Keratinocyte (primary cell): ENCODE measurements around the gene ARPC1A.
"Not testable (repeated sequence)": the region's sequence is repeated elsewhere in the genome, so short reads cannot be mapped to it uniquely, and the experiment has no call there.

Experiments used
- EZH2 ChIP-seq: IDR thresholded peaks from one replicate; pipeline ENCODE4 v1.6.1; 2012; ENCODE audit warnings: inconsistent platforms, mild to moderate bottlenecking, low read length, moderate library complexity
- TF ChIP-seq, protein P1 (sequence below), 3 experiments: IDR thresholded peaks in 1 of 3; conservative IDR thresholded peaks in 1 of 3; optimal IDR thresholded peaks in 1 of 3; 2 replicates in 2 of 3; 3 replicates in 1 of 3; pipeline versions ENCODE3 to v1.5.1; 2011; ENCODE audit warnings: low read length in 3 of 3, mild to moderate bottlenecking in 3 of 3, moderate library complexity in 2 of 3, control low read depth in 1 of 3, inconsistent platforms in 1 of 3; ENCODE audit not compliant: insufficient read depth in 2 of 3; ENCODE audit errors: extremely low read depth in 1 of 3

- TF ChIP-seq, protein P1, sequence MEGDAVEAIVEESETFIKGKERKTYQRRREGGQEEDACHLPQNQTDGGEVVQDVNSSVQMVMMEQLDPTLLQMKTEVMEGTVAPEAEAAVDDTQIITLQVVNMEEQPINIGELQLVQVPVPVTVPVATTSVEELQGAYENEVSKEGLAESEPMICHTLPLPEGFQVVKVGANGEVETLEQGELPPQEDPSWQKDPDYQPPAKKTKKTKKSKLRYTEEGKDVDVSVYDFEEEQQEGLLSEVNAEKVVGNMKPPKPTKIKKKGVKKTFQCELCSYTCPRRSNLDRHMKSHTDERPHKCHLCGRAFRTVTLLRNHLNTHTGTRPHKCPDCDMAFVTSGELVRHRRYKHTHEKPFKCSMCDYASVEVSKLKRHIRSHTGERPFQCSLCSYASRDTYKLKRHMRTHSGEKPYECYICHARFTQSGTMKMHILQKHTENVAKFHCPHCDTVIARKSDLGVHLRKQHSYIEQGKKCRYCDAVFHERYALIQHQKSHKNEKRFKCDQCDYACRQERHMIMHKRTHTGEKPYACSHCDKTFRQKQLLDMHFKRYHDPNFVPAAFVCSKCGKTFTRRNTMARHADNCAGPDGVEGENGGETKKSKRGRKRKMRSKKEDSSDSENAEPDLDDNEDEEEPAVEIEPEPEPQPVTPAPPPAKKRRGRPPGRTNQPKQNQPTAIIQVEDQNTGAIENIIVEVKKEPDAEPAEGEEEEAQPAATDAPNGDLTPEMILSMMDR (optimal IDR thresholded peaks at IDR 0.05 in 1 of 3, IDR thresholded peaks at IDR 0.05 in 1 of 3, conservative IDR thresholded peaks at IDR 0.05 in 1 of 3; ENCODE audit: extremely low read depth in 1 of 3, insufficient read depth in 2 of 3, low read length in 3 of 3) = not testable (repeated sequence)
- TF ChIP-seq EZH2 = not testable (repeated sequence)
Observed at GRCh38 chr7:99358521-99358920, 32.8 kb downstream of the ARPC1A start.
